ELF-1 (cell line): ENCODE results near the gene DAB1.
A peak's percentile ranks its signal among the peaks of the same experiment; 100 is the strongest.

Experiments used
- DNase-seq: peaks from one replicate; pipeline ENCODE4 v3.0.0-alpha.2; 2016; ENCODE audit warnings: low read depth, low spot score

The DAB1 gene

GRCh38 chr1:57276918-57277317, 146.9 kb downstream of the DAB1 start:
- no peak for DNase-seq

- DNase-seq, result no peak
Observed at GRCh38 chr1:57272601-57273000, 151.3 kb downstream of the DAB1 start.

- DNase-seq, result no peak
Observed at GRCh38 chr1:57272150-57272549, 151.7 kb downstream of the DAB1 start.

GRCh38 chr1:57270927-57271698, 152.7 kb downstream of the DAB1 start:
- peak; percentile 56 for DNase-seq

GRCh38 chr1:57269630-57270225, 154.1 kb downstream of the DAB1 start:
- DNase-seq, result no peak

GRCh38 chr1:57265104-57265503, 158.8 kb downstream of the DAB1 start:
- DNase-seq, result no peak

GRCh38 chr1:57262472-57262871, 161.4 kb downstream of the DAB1 start:
- DNase-seq, result no peak

GRCh38 chr1:57258557-57259325, 165.1 kb downstream of the DAB1 start:
- DNase-seq, result no peak

- DNase-seq, result no peak
Observed at GRCh38 chr1:57255945-57256344, 167.9 kb downstream of the DAB1 start.

GRCh38 chr1:57254022-57254421, 169.8 kb downstream of the DAB1 start:
- DNase-seq, result no peak

- DNase-seq, result peak; percentile 48
Observed at GRCh38 chr1:57252597-57253294, 171.1 kb downstream of the DAB1 start.

- DNase-seq, result no peak
Observed at GRCh38 chr1:57250021-57250420, 173.8 kb downstream of the DAB1 start.

- no peak for DNase-seq
Observed at GRCh38 chr1:57249511-57249910, 174.3 kb downstream of the DAB1 start.

- DNase-seq, result no peak
Observed at GRCh38 chr1:57248830-57249229, 175.0 kb downstream of the DAB1 start.

GRCh38 chr1:57238233-57238781, 185.6 kb downstream of the DAB1 start:
- DNase-seq, result no peak

- DNase-seq, result no peak
Observed at GRCh38 chr1:57235730-57236510, 187.9 kb downstream of the DAB1 start.

GRCh38 chr1:57234459-57234858, 189.4 kb downstream of the DAB1 start:
- no peak for DNase-seq

- DNase-seq, result no peak
Observed at GRCh38 chr1:57232500-57232899, 191.4 kb downstream of the DAB1 start.

- DNase-seq, result no peak
Observed at GRCh38 chr1:57229998-57230397, 193.9 kb downstream of the DAB1 start.

GRCh38 chr1:57229076-57229475, 194.8 kb downstream of the DAB1 start:
- DNase-seq, result no peak

- DNase-seq, result no peak
Observed at GRCh38 chr1:57222801-57223200, 201.1 kb downstream of the DAB1 start.
